ENCODE data around the gene MAP3K14. TPM values are rescaled to one million over a fixed set of nuclear protein-coding genes. Genes with fewer than 3 reads are reported as not detected.

MAP3K14 gene
- total RNA-seq, 1 donor from 2014 or later, result 9.8 TPM

GRCh38 chr17:45333702-45334092 lies 16.9 kb upstream of the MAP3K14 start:
- Mint-ChIP-seq H3K27ac (no peak overlapping the region), H3K9me3 (no peaks in the 10 kb centered on the region), H3K27me3 (ENCODE audit: low read depth) (peaks cover 9% of the 10 kb centered on the region), H3K4me3 (no peak overlapping the region), H3K36me3 (no peaks in the 10 kb centered on the region), H3K4me1 (no peaks in the 10 kb centered on the region)
- TF ChIP-seq, protein P1, sequence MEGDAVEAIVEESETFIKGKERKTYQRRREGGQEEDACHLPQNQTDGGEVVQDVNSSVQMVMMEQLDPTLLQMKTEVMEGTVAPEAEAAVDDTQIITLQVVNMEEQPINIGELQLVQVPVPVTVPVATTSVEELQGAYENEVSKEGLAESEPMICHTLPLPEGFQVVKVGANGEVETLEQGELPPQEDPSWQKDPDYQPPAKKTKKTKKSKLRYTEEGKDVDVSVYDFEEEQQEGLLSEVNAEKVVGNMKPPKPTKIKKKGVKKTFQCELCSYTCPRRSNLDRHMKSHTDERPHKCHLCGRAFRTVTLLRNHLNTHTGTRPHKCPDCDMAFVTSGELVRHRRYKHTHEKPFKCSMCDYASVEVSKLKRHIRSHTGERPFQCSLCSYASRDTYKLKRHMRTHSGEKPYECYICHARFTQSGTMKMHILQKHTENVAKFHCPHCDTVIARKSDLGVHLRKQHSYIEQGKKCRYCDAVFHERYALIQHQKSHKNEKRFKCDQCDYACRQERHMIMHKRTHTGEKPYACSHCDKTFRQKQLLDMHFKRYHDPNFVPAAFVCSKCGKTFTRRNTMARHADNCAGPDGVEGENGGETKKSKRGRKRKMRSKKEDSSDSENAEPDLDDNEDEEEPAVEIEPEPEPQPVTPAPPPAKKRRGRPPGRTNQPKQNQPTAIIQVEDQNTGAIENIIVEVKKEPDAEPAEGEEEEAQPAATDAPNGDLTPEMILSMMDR (IDR thresholded peaks at IDR 0.05; ENCODE audit: unreplicated experiment), result no peak
- DNase-seq (ENCODE audit: low spot score in 2 of 2, unreplicated experiment in 2 of 2), result no peak

DNA sequence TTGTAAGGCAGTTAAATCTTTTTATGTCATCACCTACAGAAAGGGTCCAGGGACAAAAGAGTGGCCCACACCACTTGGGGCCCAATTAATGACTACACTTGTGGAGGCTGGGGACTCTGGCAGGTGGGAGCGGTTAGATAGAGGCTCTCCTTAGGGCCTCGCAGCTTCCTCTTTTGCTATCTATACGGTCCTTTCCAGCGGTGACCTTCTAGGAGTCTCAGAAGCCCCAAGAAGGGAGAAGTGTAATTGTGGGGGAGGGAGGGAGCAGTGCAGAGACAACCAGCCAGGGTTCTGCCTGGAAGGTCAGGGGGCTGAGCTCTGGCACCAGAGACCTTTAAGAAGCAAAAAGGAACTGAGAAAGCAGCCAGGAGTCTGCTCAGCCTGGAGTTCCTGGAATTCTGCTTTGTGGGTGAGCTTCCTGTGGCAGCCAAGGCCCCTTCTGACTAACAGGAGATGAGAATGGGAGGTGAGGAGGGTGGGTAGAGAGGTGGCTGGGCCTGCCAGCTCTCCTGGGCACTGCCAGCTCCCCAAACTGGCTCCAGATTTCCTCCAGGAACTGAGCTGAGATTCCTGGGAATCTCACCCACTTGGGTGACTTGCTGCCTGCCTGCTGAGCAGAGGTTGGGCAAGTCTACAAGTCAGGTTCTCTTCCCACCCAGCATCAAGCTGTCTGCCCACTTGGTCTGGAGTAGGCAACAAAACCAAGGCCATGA lies 16.3 kb upstream of the MAP3K14 start:
- H3K36me3 Mint-ChIP-seq, result no peaks in the 10 kb centered on the region
- peaks cover 9% of the 10 kb centered on the region for H3K27me3 Mint-ChIP-seq (ENCODE audit: low read depth)
- H3K4me3 Mint-ChIP-seq, result no peak overlapping the region
- no peak for DNase-seq (ENCODE audit: low spot score in 2 of 2, unreplicated experiment in 2 of 2)
- TF ChIP-seq, protein P1 (IDR thresholded peaks at IDR 0.05; ENCODE audit: unreplicated experiment), result no peak
- no peak overlapping the region for H3K27ac Mint-ChIP-seq
- H3K9me3 Mint-ChIP-seq, result no peaks in the 10 kb centered on the region
- H3K4me1 Mint-ChIP-seq, result no peaks in the 10 kb centered on the region

- DNase-seq (ENCODE audit: low spot score in 2 of 2, unreplicated experiment in 2 of 2), result no peak
- Mint-ChIP-seq H3K4me3 (no peak overlapping the region), H3K27ac (no peak overlapping the region), H3K4me1 (no peaks in the 10 kb centered on the region), H3K9me3 (no peaks in the 10 kb centered on the region), H3K27me3 (ENCODE audit: low read depth) (peaks cover 7% of the 10 kb centered on the region), H3K36me3 (no peaks in the 10 kb centered on the region)
- TF ChIP-seq, protein P1 (IDR thresholded peaks at IDR 0.05; ENCODE audit: unreplicated experiment), result no peak
Observed at GRCh38 chr17:45332505-45332904, 15.7 kb upstream of the MAP3K14 start.

GRCh38 chr17:45326626-45327025 lies 9.8 kb upstream of the MAP3K14 start:
- no peaks in the 10 kb centered on the region for H3K9me3 Mint-ChIP-seq
- no peaks in the 10 kb centered on the region for H3K36me3 Mint-ChIP-seq
- no peak overlapping the region for H3K4me3 Mint-ChIP-seq
- TF ChIP-seq, protein P1 (IDR thresholded peaks at IDR 0.05; ENCODE audit: unreplicated experiment), result no peak
- H3K27ac Mint-ChIP-seq, result no peak overlapping the region
- peaks cover 5% of the 10 kb centered on the region for H3K4me1 Mint-ChIP-seq
- DNase-seq (ENCODE audit: low spot score in 2 of 2, unreplicated experiment in 2 of 2), result no peak
- H3K27me3 Mint-ChIP-seq (ENCODE audit: low read depth), result no peaks in the 10 kb centered on the region

GRCh38 chr17:45325810-45326209 lies 9.0 kb upstream of the MAP3K14 start:
- Mint-ChIP-seq H3K36me3 (no peaks in the 10 kb centered on the region), H3K4me3 (no peak overlapping the region), H3K27ac (no peak overlapping the region), H3K9me3 (no peaks in the 10 kb centered on the region), H3K27me3 (ENCODE audit: low read depth) (no peaks in the 10 kb centered on the region), H3K4me1 (peaks cover 11% of the 10 kb centered on the region)
- TF ChIP-seq, protein P1 (IDR thresholded peaks at IDR 0.05; ENCODE audit: unreplicated experiment), result no peak
- no peak for DNase-seq (ENCODE audit: low spot score in 2 of 2, unreplicated experiment in 2 of 2)
